ENCODE data around the gene CAMK2G.

Gene CAMK2G

DNA sequence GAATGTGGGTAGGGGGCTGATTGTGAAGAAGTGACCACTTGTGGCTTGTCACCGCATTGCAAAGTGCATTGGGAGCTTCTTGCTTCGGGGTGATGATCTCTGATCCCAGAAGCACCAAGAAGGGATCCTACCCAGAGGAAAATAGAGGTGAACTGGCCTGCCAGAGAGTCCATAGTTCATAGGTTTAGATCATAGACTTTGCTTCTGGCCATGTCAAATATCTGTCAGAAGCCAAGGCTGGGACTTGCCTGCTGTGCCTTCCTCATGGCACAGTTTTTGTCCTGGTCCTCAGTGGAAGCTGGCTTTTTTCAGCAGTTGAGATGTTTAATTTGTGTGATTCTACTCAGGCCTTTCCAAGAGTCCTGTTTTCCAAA lies 87.9 kb downstream of the CAMK2G start:
- no peak for DNase-seq

DNA sequence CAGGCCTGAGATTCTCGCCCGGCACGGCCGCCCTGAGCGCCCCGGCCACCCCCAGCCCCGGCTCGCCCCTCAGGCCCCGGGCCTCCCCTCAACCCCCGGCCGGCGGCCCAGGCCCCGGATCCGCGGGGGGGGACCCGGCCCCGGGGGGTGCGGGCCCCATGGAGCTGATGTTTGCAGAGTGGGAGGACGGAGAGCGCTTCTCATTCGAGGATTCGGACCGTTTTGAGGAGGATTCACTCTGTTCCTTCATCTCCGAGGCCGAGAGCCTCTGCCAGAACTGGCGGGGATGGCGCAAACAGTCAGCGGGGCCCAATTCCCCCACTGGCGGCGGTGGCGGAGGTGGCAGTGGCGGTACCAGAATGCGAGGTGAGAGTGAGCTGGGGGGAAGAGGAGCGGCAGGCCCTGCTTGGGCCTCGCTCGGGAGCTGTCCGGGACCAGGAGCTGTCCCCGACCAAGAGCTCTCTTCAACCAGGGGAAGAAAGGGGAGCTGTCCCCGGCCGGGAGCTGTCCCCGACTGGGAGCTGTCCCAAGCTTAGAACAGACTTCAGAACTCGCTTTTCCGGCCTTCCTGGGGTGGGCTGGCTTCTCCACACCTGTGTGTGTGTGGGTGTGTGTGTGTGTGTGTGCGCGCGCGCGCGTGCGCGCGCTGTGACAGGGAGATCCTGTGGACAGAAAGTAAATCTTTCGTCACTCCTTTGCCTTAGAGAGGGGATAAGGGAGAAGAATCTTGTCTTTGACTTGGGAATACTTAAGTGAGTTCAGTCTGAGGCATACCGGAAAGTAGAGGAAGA lies 88.4 kb downstream of the CAMK2G start:
- DNase-seq: no peak

DNA sequence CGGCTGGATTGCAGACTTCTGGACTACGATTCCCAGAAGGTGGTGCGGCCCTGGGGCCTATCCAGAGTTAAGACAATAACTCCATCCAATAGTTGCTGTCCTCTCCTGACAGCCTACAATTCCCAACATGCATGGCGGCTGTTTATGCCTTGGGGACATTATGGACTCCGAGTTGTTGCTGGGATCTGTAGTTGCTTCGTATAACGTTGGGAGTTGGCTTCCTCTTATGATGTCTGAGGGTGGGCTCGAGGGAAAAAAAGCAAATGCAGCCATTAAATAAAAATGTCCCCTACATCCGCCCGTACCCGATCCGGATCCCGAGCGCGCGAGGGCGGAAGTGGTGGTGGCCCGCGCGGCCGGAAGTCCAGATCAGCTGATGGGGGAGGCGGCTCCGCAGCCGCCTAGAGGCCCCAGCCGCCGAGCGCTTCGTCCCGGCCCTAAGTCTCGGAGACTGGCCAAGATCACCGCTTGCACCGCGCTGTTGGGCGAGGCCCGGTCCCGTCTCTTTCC lies 89.1 kb downstream of the CAMK2G start, which contains the start of gene ZSWIM8:
Gene ZSWIM8 (plus strand): TSS at position 396 of the 510 bp plus-strand sequence. CDS start 273 bp downstream, outside the sequence.
- peak; percentile 79 for DNase-seq

DNA sequence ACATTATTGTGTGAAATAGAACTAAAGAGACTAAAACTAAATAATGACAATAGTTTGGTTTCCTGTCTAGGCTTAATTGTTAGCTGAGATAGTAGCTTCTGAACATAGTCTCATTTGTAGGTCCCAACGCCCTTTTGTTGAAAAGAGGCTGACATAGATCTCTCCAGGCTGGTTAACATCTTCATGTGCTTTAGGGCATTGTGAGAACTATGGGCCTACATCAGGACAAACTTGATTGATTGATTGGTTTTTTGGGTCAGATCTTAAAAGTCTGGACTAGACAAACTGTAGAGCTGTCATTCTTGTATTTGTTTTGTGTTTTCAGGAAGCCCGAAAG lies 91.6 kb downstream of the CAMK2G start:
- DNase-seq: no peak

DNA sequence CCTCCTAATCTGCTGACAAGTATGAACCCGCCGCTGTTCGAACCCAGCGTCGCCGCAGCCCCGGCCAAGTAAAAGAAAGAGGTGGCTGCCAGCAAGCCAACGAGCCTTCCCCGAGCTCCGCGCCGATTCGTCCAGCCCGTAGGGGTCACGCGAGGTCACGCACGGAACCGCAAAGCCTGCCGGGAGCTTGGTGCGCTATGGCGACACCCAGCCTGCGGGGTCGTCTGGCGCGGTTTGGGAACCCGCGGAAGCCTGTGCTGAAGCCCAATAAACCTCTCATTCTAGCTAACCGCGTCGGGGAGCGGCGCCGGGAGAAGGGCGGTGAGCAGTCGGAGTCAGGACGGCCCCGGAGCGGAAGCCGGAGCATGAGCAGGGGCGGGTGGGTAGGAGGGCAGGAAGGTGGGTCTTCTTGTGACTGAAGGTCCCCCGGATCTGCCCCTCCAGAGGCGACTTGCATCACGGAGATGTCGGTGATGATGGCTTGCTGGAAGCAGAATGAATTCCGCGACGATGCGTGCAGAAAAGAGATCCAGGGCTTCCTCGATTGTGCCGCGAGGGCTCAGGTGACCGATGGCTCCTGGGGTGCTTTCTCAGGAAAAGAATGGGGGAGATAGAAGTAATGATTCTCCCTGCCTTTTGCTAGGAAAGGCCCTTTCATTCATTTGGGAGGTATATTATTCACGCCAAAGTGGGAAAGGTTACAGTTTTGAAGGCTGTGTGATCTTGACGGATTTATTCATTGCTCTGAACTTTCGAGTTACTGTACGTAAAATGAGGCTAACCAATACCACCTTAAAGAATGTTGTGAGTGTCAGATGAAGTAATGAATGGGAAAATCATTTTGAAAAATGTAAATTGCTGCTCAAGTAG lies 92.2 kb downstream of the CAMK2G start, which contains the start of gene CHCHD1:
Gene CHCHD1 (plus strand): TSS at position 170 of the 870 bp plus-strand sequence. CDS start 28 bp downstream, at position 198.
- peak; percentile 83 for DNase-seq

DNA sequence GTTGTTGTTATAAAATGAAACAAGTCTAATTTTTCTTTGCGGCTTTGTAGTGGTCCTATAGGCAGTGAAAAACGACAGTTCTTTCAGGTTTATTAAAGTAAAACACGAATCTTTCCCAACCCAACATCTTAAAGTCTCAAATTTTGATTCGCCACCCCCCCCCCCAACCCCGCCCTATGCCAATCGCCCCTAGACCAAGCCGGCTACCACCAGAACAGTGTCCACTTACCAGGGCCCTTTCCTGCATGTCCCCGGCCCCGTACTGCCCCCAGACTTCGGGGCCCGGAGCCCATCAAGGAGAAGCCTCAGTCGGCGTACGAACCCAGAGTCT lies 92.8 kb downstream of the CAMK2G start:
- no peak for DNase-seq

DNA sequence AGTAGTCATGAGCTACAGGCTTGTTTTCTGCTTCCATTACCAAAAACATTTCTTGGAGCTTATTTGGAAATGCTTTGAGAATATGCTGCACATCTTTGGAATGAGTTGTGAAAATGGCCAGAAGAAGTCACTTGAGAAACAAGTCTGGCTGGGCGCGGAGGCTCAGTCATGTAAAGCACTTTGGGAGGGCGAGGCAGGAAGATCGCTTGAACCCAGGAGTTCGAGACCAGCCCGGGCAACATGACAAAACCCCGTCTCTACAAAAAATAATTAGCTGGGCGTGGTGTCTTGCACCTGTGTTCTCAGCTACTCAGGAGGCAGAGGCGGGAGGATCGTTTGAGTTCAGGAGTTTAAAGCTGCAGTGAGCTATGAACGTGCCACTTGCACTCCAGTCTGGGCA lies 93.4 kb downstream of the CAMK2G start:
- no peak for DNase-seq

DNA sequence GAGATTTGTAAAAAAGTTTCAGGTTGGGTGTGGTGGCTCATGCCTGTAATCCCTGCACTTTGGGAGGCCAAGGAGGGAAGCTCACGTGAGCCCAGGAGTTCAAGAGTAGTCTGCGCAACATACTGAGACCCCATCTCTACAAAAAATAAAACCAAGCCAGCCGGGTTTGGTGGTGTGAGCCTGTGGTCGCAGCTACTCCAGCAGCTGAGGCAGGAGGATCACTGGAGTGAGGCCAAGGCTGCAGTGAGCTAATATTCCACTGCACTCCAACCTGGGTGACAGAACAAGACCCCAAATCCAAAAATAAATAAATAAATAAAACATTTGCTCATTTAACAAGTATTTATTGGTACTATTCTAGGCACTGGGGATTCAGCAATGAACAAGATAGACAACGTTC lies 94.1 kb downstream of the CAMK2G start:
- DNase-seq: no peak

DNA sequence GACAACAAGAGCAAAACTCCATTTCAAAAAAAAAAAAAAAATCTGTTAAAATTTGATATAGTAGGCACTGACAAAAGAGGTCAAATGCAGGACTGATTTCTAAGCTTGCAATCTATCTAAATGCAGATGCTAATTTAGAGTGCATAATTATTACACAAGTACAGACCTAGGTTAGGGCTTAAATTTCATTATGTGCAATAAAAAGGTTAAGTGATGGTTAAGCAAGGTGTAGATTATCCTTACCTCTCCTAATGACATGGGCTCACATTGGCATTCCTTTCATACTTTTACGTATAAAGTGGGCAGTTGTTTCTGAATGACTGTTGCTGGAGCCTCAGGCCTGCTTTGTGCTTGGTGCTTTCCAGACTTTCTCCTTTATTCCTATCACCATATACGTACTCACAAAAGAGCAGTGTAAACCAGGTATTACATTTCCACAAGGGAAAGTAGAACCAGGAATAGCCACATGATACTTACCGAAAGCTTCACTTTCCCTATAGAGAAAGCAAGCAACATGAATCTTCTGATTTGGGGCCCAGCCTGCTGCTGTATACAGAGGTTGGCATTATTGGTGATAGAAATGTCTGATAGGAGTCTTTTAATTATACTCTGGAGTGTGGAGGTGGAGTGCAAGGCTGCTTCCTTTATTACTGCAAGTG lies 94.7 kb downstream of the CAMK2G start:
- DNase-seq: no peak

DNA sequence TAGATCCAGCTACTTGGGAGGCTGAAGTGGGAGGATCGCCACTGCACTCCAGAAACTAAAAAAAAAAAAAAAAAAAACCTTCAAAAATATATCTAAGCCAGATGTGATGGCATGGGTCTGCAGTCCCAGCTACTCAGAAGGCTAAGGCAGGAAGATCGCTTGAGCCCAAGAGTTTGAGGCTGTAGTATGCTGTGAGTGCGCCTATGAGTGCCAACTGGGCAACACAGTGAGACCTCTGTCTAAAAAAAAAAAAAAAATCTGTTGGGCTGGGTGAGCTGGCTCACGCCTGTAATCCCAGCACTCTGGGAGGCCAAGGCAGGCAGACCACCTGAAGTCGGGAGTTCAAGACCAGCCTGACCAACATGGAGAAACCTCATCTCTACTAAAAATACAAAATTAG lies 95.3 kb downstream of the CAMK2G start:
- DNase-seq: no peak

DNA sequence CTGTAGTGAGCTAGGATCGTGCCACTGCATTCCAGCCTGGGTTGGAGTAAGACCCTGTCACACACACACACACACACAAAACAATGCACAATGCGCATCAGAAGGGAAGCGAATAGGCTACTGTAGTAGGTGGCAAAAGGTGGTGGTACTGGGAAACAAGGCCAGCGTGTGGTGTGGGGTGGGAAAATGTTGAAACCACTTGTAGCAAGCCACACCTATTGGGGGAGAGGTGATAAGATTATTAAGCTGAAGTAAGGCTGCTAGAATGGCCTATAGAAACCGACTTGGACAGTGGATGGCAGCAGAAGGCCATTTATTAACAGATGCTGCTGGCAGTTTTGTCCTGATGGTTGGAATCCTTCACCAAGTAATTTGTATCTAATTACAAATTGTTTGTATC lies 99.7 kb downstream of the CAMK2G start:
- DNase-seq: no peak

DNA sequence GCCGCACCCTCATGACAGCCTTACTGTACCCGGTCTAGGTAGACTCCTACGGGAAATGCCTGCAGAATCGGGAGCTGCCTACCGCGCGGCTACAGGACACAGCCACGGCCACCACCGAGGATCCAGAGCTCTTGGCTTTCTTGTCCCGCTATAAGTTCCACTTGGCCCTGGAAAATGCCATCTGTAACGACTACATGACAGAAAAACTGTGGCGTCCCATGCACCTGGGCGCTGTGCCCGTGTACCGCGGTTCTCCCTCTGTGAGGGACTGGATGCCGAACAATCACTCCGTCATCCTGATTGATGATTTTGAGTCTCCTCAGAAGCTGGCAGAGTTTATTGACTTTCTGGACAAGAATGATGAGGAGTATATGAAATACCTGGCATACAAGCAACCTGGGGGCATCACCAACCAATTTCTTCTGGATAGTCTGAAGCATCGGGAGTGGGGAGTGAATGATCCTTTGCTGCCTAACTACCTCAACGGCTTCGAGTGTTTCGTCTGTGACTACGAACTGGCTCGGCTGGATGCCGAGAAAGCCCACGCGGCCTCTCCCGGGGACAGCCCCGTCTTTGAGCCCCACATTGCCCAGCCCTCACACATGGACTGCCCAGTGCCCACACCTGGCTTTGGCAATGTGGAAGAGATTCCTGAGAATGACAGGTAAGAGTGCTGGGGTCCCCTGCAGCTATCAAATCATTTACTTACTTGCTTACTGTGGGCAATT lies 101.0 kb downstream of the CAMK2G start:
- no peak for DNase-seq

DNA sequence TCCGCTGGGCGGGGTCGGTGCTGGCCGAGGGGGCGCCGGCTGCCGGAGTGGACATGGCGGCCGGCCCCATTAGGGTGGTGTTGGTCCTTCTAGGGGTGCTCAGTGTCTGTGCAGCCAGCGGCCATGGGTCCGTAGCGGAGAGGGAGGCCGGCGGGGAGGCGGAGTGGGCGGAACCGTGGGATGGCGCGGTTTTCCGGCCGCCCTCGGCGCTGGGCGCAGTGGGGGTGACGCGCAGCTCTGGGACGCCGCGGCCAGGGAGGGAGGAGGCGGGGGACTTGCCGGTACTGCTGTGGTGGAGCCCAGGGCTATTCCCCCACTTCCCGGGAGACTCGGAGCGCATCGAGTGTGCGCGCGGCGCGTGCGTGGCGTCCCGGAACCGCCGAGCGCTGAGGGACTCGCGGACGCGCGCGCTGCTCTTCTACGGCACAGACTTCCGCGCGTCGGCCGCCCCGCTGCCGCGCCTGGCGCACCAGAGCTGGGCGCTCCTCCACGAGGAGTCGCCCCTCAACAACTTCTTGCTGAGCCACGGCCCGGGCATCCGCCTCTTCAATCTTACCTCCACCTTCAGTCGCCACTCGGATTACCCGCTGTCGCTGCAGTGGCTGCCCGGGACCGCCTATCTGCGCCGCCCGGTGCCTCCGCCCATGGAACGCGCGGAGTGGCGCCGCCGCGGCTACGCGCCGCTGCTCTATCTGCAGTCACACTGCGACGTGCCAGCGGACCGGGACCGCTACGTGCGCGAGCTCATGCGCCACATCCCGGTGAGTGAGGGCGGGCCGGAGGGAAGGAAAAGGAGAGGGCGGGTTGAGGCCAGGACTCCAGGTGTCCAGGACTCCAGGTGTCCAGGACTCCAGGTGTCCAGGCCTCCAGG lies 101.8 kb downstream of the CAMK2G start:
- peak; percentile 79 for DNase-seq

DNA sequence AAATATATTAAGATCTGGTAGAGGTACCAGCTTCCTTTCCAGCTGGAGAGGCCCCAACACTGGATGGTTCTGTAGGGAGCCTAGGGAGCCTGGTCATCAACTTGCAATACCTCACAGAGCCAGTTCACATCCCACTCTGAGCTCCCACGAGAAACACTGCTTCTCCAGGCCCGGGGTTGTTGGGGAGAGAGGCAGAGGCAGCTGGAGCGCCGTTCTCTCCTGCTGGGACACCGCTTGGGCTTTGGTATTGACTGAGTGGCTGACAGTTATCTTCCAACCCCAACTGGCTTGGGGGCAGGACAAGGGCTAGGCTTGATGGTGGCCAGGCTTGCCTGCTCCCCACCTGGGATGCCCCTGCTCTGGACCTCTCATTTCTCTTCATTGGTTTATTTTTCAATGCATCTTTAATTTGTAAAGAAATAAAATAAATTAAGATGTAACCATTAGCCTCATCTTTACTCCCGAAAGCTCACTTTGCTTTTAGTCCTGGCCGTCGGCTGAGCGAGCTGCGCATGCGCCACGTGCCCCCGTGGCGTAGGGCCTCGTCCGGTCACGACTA lies 102.6 kb downstream of the CAMK2G start:
- DNase-seq: no peak

DNA sequence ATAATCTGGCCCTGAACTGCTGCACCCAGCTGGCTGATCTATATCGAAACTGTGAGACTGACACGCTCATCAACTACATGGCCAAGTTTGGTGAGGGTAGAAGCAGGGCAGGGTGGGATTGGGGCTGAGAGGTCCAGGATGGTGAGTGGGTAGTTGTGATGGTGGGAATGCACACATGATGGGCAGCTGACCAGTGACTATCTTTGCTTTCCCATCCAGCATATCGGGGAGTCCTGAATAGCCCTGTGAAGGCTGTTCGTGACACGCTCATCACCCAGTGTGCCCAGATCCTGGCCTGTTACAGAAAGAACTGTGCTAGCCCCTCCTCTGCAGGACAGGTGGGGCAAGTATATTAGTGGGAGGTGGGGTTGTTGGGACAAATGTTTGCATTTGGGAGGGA lies 105.0 kb downstream of the CAMK2G start:
- DNase-seq: no peak

DNA sequence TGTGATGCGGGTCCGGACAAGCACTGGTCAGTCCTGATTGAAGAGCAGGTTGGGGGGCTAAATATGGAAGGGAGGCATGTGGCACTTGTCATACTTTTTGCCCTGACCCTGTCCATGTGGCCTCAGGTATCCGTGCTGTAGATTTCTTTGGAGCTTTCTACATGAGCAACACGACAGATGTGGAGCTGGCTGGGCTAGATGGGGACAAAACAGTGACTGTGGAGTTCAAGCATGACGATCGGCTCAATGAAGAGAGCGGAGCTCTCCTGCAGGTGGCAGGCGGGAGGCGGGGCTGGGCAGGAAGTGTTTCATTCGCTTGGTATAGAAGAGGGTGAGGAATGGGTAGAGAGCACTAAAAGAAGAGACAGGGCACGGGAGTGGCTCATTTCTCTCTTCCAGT lies 105.5 kb downstream of the CAMK2G start:
- no peak for DNase-seq

DNA sequence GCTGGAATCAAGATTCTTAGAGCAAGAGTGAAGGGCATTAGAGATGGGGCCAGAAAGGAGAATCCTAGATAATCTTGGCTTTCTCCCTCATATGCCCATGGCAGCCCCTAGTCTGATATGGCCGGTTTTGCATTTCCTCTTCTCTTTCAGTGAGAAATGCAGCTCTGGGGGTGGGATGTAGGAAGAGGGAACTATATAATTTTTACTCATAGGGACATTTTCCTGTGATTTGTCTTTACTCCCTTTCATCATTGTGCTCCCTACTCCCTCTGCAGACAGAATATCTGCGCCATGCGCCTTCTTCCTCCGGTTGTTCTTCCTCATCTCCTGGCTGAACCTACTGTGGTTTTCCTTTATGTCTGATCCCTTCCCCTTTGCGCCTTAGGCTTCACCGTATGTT lies 109.3 kb downstream of the CAMK2G start:
- DNase-seq: no peak

DNA sequence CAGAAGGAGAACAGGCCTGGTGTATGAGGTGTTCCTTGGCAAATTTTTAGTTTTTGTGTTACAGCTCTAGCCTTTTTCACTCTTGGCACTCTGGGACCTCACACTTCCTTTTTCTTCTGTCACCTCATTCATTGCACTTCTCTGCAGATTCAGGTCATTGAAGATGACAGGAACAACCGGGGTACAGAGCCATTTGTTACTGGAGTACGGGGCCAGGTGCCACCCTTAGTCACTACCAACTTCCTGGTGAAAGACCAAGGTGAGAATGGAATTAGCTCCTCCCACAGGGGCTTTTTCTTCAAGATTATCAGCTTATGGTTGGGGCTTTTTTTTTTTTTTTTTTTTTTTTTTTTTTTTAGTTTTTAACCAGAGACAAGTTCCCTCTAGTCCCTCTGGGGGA lies 111.0 kb downstream of the CAMK2G start:
- DNase-seq: no peak

DNA sequence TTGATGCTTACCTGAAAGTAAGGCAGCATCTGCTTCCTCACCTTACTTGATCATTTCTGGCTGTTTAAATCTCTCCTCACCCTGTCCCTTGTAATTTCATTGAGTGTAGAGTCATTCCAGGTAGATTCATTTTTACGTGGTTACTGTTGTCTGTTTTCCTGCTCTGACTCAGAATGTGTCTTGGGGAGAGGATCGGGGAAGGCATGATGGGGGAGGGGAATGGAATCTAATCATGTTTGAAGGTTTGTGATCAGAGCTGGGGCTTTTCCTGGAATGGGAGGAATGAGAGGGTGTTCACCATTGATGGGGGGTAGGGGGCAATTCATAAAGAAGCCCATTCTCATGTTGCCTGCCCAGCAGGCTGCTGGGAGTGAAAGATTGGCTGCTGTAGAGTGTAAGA lies 111.4 kb downstream of the CAMK2G start:
- no peak for DNase-seq

Data from T1000 (cell line).